H9 (cell line): Measurements from ENCODE around the gene GNAI2. TPM values are rescaled to one million over a fixed set of nuclear protein-coding genes. Genes with fewer than 3 reads are reported as not detected.

Experiments used
- DNase-seq: peaks from one replicate; pipeline ENCODE4 v3.0.0-alpha.2; 2017
- H2AFZ ChIP-seq: one replicate; pipeline ENCODE4 v1.6.1; 2013; ENCODE audit warnings: mild to moderate bottlenecking, low read length, control low read depth, moderate library complexity
- H2AK5ac ChIP-seq: 2 replicates; pipeline ENCODE4 v1.6.1; 2013; ENCODE audit warnings: low read length, control low read depth, mixed read lengths; ENCODE audit not compliant: insufficient read length
- H2BK120ac ChIP-seq: one replicate; pipeline ENCODE4 v1.6.1; 2013; ENCODE audit warnings: low read depth, mild to moderate bottlenecking, low read length, control low read depth, inconsistent platforms; ENCODE audit not compliant: poor library complexity, severe bottlenecking
- H2BK12ac ChIP-seq: 2 replicates; pipeline ENCODE4 v1.6.1; 2013; ENCODE audit warnings: low read length, control low read depth, mixed read lengths, low read depth; ENCODE audit not compliant: insufficient read length
- H2BK15ac ChIP-seq: 2 replicates; pipeline ENCODE4 v1.6.1; 2013; ENCODE audit warnings: low read depth, low read length, control low read depth
- H2BK20ac ChIP-seq: one replicate; pipeline ENCODE4 v1.6.1; 2013; ENCODE audit warnings: low read depth, mild to moderate bottlenecking, low read length, control low read depth, inconsistent platforms; ENCODE audit not compliant: poor library complexity, severe bottlenecking
- H2BK5ac ChIP-seq: 2 replicates; pipeline ENCODE4 v1.6.1; 2013; ENCODE audit warnings: low read length, control low read depth, mixed read lengths; ENCODE audit not compliant: insufficient read length
- H3K14ac ChIP-seq: 2 replicates; pipeline ENCODE4 v1.6.1; 2013; ENCODE audit warnings: low read length, control low read depth; ENCODE audit not compliant: insufficient read depth
- H3K18ac ChIP-seq: 2 replicates; pipeline ENCODE4 v1.6.1; 2013; ENCODE audit warnings: low read depth, mild to moderate bottlenecking, mixed read lengths, low read length, control low read depth; ENCODE audit not compliant: insufficient read length
- H3K23ac ChIP-seq: 2 replicates; pipeline ENCODE4 v1.6.1; 2013; ENCODE audit warnings: low read length, control low read depth, mixed read lengths, low read depth; ENCODE audit not compliant: insufficient read length
- H3K23me2 ChIP-seq: 2 replicates; pipeline ENCODE4 v1.6.1; 2013; ENCODE audit warnings: low read depth, mild to moderate bottlenecking, mixed read lengths, low read length, control low read depth; ENCODE audit not compliant: insufficient read length, poor library complexity, severe bottlenecking
- H3K27ac ChIP-seq: 2 replicates; pipeline ENCODE4 v1.5.1; 2013; ENCODE audit warnings: low read length, control low read depth, mixed read lengths, low read depth; ENCODE audit not compliant: insufficient read length
- H3K27me3 ChIP-seq: 2 replicates; pipeline ENCODE4 v1.6.1; 2013; ENCODE audit warnings: low read length, control low read depth, inconsistent platforms; ENCODE audit not compliant: insufficient read depth
- H3K4ac ChIP-seq: 2 replicates; pipeline ENCODE4 v1.6.1; 2013; ENCODE audit warnings: low read depth, mild to moderate bottlenecking, control low read depth, inconsistent platforms, low read length, moderate library complexity
- H3K4me1 ChIP-seq: 2 replicates; pipeline ENCODE4 v1.6.1; 2013; ENCODE audit warnings: low read length, control low read depth, inconsistent platforms; ENCODE audit not compliant: insufficient read depth
- H3K4me2 ChIP-seq: 2 replicates; pipeline ENCODE4 v1.6.1; 2013; ENCODE audit warnings: low read length, control low read depth, mixed read lengths; ENCODE audit not compliant: insufficient read length, insufficient read depth
- H3K56ac ChIP-seq: 2 replicates; pipeline ENCODE4 v1.6.1; 2013; ENCODE audit warnings: low read depth, mild to moderate bottlenecking, mixed read lengths, low read length, control low read depth; ENCODE audit not compliant: insufficient read length
- H3K79me1 ChIP-seq: 2 replicates; pipeline ENCODE4 v1.6.1; 2013; ENCODE audit warnings: low read depth, mild to moderate bottlenecking, moderate library complexity, low read length, control low read depth, inconsistent platforms; ENCODE audit not compliant: insufficient read depth, poor library complexity, severe bottlenecking
- H3K79me2 ChIP-seq: 2 replicates; pipeline ENCODE4 v1.6.1; 2013; ENCODE audit warnings: low read length, control low read depth, inconsistent platforms; ENCODE audit not compliant: insufficient read depth
- H3K9ac ChIP-seq: 2 replicates; pipeline ENCODE4 v1.6.1; 2013; ENCODE audit warnings: low read length, control low read depth, mixed read lengths; ENCODE audit not compliant: insufficient read length; ENCODE audit errors: extremely low read depth
- H3K9me3 ChIP-seq: one replicate; pipeline ENCODE4 v1.6.1; 2013; ENCODE audit warnings: low read depth, low read length, inconsistent platforms; ENCODE audit not compliant: control insufficient read depth
- H3T11ph ChIP-seq: one replicate; pipeline ENCODE4 v1.6.1; 2013; ENCODE audit warnings: mild to moderate bottlenecking, low read length, control low read depth, inconsistent platforms
- H4K20me1 ChIP-seq: one replicate; pipeline ENCODE4 v1.6.1; 2013; ENCODE audit not compliant: control insufficient read depth, insufficient read length, insufficient read depth
- H4K5ac ChIP-seq: 2 replicates; pipeline ENCODE4 v1.6.1; 2013; ENCODE audit warnings: low read depth, mild to moderate bottlenecking, mixed read lengths, low read length, control low read depth; ENCODE audit not compliant: insufficient read length
- H4K8ac ChIP-seq: replicated peaks from 2 replicates; pipeline ENCODE4 v1.6.1; 2013; ENCODE audit warnings: low read length, control low read depth, mixed read lengths, low read depth; ENCODE audit not compliant: insufficient read length
- H4K91ac ChIP-seq: 2 replicates; pipeline ENCODE4 v1.6.1; 2013; ENCODE audit warnings: low read depth, mild to moderate bottlenecking, moderate library complexity, mixed read lengths, low read length, control low read depth; ENCODE audit not compliant: insufficient read length
- H3K27ac Mint-ChIP-seq, 3 experiments: 2 replicates in 2 of 3; 3 replicates in 1 of 3; pipeline ENCODE4 v1.8.0; 2020 to 2021; ENCODE audit warnings: mixed read lengths in 3 of 3, mild to moderate bottlenecking in 1 of 3, moderate library complexity in 1 of 3
- H3K27me3 Mint-ChIP-seq: 2 replicates; pipeline ENCODE4 v1.8.0; 2021; ENCODE audit warnings: low read depth, mild to moderate bottlenecking, moderate library complexity, mixed read lengths
- H3K36me3 Mint-ChIP-seq, 3 experiments: 2 replicates in 2 of 3; 3 replicates in 1 of 3; pipeline ENCODE4 v1.8.0; 2020 to 2021; ENCODE audit warnings: low read depth in 3 of 3, mixed read lengths in 3 of 3; ENCODE audit not compliant: insufficient read depth in 1 of 3
- H3K4me1 Mint-ChIP-seq, 2 experiments: 2 replicates each; pipeline ENCODE4 v1.8.0; 2020; ENCODE audit warnings: mixed read lengths in 2 of 2
- H3K4me3 Mint-ChIP-seq, 2 experiments: 2 replicates in 1 of 2; 3 replicates in 1 of 2; pipeline ENCODE4 v1.8.0; 2020 to 2021; ENCODE audit warnings: mild to moderate bottlenecking in 2 of 2, mixed read lengths in 2 of 2, moderate library complexity in 1 of 2
- H3K9me3 Mint-ChIP-seq, 2 experiments: 2 replicates in 1 of 2; 3 replicates in 1 of 2; pipeline ENCODE4 v1.8.0; 2020; ENCODE audit warnings: mild to moderate bottlenecking in 2 of 2, mixed read lengths in 2 of 2, moderate library complexity in 1 of 2
- WGBS: extraction: QIAGEN DNeasy Blood & Tissue Kit; methylation state at CpG from one replicate; pipeline ENCODE4 v1.1.7; 2013; ENCODE audit warnings: missing lambda C conversion rate, low lambda C conversion rate, mixed read lengths; ENCODE audit not compliant: insufficient read length; ENCODE audit errors: extremely low coverage; 5-methylcytosine and 5-hydroxymethylcytosine counted together
- total RNA-seq: library from RNA; stranded (reverse); gene quantifications from 2 replicates; pipeline ENCODE4 v1.2.1, GENCODE V29; 2021
- TF ChIP-seq, protein P1 (sequence below): fragments of 200-600 bp; sonication (generic); conservative IDR thresholded peaks from 3 replicates; pipeline ENCODE4 v1.8.0; 2021; ENCODE audit warnings: antibody characterized with exemption, mild to moderate bottlenecking

Gene GNAI2
- total RNA-seq, 1 experiment from 2014 or later, result 218 TPM

DNA sequence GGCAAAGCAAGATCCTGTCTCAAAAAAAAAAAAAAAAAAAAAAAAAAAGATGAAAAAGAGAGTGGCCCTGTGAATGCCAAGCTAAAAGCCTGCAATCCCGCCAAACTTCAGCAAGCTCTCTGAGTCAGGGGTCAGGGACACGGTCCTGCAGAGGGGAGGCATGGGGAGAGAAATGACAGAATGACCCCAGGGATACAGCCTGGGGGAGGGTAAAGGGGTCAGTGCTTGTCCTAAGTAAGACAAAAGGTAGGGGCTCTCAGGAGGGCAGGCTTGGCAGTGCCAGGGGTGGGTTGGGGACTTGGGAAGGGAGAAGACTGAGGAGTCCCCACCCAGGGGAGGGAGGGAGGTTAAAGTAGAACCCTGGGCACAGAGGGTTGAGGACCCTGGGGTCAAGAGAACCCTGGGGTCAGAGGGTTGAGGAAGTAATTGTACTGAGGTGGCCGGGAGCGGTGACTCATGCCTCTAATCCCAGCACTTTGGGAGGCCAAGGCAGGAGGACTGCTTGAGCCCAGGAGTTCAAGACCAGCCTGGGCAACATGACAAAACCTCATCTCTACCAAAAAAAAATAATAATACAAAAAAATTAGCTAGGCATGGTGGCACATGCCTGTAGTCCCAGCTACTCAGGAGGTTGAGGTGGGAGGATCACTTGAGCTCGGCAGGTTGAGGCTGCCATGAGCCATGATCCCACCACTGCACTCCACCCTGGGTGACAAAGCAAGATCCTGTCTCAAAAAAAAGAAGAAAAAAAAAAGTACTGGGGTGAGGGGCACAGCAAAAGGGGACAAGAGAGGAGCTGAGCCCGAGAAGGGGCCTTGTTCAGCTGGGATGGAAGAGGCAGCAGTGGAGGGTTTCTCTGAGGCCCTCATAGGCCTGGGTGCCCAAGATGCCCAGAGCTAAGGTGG, 27.7 kb downstream of the GNAI2 start:
- Histone ChIP-seq H3K9me3 (no peaks in the 10 kb centered on the region), H2BK20ac (no peak overlapping the region), H4K91ac (no peak overlapping the region), H3T11ph (no peak overlapping the region), H2BK15ac (no peak overlapping the region), H2BK5ac (no peak overlapping the region), H3K4me2 (peak overlapping the region; percentile 36), H3K56ac (no peak overlapping the region), H3K4me1 (peaks cover 5% of the 10 kb centered on the region; the same call in 1 of the 2 replicates), H2BK120ac (no peak overlapping the region), H2AK5ac (no peak overlapping the region), H2BK12ac (no peak overlapping the region), H3K14ac (peak overlapping the region; percentile 3; the same call in 1 of the 2 replicates), H3K79me2 (no peaks in the 10 kb centered on the region), H3K4ac (no peak overlapping the region), H3K18ac (peak overlapping the region; percentile 81), H3K27ac (peak overlapping the region; percentile 48), H4K8ac (no peak overlapping the region), H4K20me1 (no peaks in the 10 kb centered on the region), H3K27me3 (no peaks in the 10 kb centered on the region), H2AFZ (no peak overlapping the region), H4K5ac (no peak overlapping the region), H3K23me2 (no peaks in the 10 kb centered on the region), H3K79me1 (no peaks in the 10 kb centered on the region), H3K23ac (no peak overlapping the region), H3K9ac (no peak overlapping the region)
- TF ChIP-seq, protein P1, sequence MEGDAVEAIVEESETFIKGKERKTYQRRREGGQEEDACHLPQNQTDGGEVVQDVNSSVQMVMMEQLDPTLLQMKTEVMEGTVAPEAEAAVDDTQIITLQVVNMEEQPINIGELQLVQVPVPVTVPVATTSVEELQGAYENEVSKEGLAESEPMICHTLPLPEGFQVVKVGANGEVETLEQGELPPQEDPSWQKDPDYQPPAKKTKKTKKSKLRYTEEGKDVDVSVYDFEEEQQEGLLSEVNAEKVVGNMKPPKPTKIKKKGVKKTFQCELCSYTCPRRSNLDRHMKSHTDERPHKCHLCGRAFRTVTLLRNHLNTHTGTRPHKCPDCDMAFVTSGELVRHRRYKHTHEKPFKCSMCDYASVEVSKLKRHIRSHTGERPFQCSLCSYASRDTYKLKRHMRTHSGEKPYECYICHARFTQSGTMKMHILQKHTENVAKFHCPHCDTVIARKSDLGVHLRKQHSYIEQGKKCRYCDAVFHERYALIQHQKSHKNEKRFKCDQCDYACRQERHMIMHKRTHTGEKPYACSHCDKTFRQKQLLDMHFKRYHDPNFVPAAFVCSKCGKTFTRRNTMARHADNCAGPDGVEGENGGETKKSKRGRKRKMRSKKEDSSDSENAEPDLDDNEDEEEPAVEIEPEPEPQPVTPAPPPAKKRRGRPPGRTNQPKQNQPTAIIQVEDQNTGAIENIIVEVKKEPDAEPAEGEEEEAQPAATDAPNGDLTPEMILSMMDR, result no peak
- Mint-ChIP-seq H3K27ac (peak overlapping the region; percentile 97 to 98 (median 98)), H3K4me1 (peaks cover 49 to 71% of the 10 kb centered on the region in 2 experiments), H3K4me3 (peak overlapping the region in 1 of 2 experiments; percentile 71; a peak in 3 of 5 replicates), H3K9me3 (no peaks in the 10 kb centered on the region), H3K36me3 (peaks cover 0 to 3% (median 2%) of the 10 kb centered on the region in 3 experiments; a peak in 3 of 7 replicates), H3K27me3 (peaks cover 3% of the 10 kb centered on the region; the same call in 1 of the 2 replicates)
- WGBS, result no CpG with 5 or more reads among the region's 6 CpGs
- DNase-seq, result no peak
